GM21360 (cell line): ENCODE measurements around the gene GPR42.
"Not testable (repeated sequence)": the region's sequence is repeated elsewhere in the genome, so short reads cannot be mapped to it uniquely, and the experiment has no call there.

Source experiments
- ATAC-seq: cut with Tn5 transposase; IDR thresholded peaks from one replicate; pipeline ENCODE4 v1.9.1; 2021; ENCODE audit warnings: mild to moderate bottlenecking, moderate library complexity; ENCODE audit not compliant: unreplicated experiment

Gene GPR42

DNA sequence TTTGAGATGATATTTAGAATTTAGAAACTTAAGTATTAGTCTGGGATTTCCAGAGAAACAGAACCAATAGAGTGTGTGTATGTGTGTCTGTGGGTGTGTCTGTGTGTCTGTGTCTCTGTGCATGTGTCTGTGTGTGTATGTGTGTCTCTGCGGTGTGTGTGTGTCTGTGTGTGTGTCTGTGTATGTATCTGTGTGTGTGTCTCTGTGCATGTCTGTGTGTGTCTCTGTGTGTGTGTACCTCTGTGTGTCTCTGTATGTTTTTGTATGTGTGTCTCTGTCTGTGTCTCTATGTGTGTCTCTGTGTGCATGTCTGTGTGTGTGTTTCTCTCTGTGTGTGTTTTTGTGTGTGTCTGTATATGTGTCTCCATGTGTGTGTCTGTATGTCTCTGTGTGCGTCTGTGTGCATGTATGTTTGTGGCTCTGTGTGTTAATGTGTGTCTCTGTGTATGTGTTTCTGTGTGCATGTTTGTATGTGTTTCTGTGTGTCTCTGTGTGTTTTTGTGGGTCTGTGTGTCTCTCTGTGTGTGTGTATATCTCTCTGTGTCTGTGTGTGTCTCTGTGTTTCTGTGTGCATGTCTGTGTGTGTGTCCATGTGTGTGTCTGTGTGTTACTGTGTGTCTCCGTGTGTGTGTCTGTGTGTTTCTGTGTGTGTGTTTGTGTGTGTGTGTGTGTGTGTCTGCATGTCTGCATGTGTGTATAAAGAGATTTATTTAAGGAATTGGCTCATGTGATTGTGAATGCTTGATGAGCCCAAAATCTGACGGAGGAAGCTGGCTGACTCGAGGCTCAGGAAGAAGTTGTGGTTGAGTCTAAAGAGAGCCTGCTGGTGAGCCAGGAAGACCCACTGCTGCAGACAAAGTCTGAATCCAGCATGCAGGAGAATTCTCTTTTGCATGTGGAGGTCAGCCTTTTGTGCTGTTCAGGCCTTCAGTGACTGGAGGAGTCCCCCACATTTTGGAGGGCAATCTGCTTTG, 22.2 kb downstream of the GPR42 start:
- no peak for ATAC-seq

DNA sequence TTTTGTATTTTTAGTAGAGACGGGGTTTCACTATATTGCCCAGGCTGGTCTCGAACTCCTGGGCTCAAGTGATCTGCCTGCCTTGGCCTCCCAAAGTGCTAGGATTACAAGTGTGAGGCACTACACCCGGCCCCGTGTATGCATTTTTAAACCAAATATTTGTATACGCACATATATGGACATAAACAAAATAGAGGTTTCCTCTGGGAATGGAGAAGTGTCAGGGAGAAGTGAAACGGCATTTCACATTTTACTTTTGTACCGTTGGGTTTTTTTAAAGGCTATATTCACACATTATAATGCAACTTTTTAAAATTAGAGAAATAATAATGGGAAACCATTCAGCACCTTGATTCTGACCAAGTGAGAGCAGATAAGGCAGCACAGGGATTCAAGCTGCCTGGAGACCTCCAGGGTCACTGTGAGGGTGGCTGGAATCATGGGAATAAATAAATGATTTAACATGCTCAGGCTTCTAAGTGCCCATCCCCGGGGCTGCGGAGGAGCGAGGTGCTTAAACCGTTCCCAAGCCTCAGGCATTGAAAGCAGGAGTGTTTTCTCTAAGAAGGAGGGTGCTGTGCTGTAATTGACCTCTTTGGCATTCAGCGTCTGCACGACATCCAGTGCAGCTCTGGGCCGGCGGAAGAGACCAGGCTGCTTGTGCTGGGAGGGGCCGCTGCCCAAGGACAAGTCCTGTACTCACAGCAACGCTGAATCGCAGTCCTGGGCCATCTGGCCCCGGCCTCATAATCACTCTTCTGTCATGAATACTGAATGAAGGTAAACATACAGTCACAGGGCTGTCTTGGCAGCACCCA, 24.7 kb downstream of the GPR42 start:
- no peak for ATAC-seq

DNA sequence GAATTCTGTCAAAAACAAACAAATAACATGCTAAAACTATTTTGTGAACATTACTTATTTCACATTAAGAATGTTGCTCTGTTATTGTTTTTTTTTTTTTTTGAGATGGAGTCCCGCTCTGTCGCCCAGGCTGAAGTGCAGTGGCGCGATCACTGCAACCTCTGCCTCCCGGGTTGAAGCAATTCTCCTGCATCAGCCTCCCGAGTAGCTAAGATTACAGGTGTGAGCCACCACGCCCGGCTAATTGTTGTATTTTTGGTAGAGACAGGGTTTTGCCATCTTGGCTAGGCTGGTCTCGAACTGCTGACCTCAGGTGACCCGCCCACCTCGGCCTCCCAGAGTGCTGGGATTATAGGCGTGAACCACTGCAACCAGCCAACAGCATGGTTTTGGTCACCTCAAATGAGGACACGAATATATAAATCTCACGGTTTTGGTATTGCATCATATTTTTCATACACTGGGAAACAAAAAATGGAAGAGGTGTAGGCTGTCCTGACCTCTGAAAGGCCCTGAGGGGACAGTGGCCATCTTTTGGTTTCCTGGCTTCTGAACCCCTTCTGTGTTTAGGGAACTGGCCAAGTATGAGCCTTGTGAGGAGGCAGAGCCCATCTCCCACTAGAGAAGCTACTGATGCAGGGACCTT, 25.5 kb downstream of the GPR42 start:
- no peak for ATAC-seq

DNA sequence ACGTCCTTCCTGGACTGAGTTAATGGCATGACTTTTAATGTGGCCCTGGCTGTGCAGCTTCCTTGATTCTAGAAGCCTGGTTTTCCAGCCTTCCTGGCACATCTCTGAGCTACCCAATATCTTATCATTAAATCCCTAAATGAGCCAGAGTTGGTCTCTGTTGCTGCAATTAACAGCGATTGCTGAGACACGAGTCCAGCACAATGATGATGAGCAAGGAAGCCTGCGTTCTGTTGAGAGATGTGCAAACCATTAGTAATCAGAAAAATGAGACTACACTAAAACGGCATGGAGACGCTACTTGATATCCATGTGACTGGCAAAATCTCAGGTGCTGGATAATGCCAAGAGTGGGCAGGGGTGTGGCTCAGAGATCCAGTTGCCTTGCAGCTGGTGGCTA, 26.2 kb downstream of the GPR42 start:
- ATAC-seq = no peak

DNA sequence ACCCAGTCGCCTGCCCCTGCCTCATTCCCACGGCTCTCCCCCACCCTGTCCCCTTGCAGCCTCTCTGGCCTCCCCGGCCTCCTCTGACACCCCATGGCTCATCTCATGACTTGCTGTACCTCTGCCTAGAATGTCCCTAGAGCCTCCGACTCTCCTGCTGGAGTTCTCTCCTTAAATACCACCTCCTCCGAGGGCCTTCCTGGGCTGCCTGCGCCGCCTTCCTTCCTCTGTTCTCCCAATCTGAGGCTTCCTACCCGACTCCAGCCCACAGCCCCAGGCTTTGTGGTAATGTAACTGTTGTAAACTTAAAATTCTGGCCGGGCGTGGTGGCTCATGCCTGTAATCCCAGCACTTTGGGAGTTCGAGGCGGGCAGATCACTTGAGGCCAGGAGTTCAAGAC, 27.7 kb downstream of the GPR42 start:
- no peak for ATAC-seq

DNA sequence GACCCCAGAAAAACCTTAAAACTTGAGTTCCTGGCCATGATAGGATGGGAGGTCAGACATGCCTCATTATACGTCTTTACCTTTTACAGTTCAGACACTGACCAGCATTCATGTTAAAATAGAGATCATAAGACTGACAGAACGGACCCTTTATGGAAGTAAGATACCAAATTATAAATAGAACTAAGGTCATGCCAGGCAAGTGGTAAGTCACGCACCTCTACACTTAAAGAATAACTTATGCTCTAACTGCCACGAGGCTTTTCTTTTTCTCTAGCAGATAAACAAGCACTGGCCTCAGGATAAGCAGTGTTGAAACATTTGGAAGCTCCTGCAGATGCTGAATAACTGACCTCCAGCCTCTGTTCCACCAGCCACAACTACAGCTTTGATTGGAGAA, 28.4 kb downstream of the GPR42 start:
- ATAC-seq = no peak

DNA sequence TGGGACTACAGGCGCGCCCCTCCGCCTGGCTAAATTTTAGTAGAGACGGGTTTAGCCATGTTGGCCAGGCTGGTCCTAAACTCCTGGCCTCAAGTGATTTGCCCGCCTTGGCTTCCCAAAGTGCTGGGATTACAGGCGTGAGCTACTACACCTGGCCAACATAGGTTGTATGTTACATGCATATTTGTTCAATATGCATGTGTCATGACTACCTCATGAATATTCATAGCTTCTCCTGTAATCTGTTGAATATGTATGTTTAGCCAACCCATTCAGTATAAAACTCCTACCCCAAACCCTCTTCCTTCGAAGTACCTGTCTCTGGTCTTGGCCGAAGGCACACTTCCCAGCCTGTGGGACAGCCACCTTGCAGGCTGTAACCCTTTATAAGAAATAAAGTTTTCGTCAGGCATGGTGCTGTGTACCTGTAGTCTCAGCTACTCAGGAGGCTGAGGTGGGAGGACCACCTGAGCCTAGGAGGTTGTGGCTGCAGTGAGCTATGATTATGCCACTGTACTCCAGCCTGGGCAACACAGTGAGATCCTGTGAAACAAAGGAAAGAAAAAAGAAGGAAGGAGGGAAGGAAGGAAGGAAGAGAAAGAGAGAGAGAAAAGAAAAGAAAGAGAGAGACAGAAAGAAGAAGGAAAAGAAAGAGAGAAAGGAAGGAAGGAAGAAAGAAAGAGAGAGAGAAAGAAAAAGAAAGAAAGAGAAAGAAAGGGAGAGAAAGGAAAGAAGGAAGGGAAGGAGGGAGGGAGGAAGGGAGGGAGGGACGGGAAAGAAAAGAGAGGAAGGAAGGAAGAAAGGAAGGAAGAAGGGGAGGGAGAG, 29.3 kb downstream of the GPR42 start:
- ATAC-seq = no peak

DNA sequence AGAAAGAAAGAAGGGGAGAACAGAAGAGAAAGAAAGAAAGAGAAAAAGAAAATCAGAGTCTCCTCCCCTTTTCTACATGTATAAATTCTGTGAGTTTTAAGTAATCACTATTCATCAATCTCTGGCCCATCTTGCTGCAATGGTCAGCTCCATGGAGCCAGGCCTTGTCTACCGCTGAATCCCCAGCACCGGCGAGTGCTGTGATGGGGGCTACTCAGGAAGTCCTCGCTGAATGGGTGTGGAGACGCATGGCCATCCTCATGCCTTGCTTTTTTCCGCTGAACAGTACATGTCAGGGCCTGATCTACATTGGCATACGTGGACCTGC, 29.9 kb downstream of the GPR42 start:
- no peak for ATAC-seq

DNA sequence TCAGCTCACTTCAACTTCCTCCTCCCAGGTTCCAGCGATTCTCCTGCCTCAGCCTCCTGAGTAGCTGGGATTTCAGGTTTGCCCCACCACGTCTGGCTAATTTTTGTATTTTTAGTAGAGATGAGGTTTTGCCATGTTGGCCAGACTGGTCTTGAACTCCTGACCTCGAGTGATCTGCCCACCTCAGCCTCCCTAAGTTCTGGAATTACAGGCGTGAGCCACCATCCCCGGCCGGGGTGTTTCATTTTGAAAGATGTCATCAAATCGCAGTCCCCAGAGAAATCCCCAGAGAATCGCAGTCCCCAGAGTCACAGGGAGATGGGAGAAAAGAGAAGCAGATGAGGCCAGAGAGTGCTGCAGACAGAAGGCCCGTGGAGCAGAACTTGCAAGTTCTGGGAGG, 30.5 kb downstream of the GPR42 start:
- ATAC-seq = not testable (repeated sequence)

DNA sequence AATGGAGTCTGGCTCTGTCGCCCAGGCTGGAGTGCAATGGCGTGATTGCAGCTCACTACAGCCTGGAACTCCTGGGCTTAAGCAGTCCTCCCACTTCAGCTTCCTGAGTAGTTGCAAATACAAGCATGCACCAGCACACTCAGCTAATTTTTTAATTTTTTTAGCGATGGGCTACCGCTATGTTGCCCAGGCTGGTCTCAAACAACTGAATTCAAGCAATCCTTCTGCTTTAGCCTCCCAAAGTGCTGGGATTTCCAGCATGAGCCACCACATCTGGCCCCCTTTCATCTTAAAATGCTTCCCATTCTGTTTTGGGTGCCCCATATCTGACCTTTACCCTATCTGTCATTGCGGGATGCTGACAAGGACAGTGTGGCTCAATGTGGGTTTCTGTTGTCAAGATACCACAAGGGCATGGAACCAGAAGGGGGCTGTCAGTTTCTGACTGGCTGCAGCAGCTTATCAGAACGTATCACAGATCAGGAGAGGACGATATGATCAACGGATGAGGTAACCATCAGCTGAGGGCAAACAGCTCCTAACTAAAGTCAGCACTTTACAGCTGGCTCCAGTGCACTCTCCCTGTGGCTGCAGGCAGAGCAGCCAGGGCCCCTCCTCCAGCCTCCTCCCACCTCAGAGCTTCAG, 32.4 kb downstream of the GPR42 start:
- ATAC-seq = no peak

DNA sequence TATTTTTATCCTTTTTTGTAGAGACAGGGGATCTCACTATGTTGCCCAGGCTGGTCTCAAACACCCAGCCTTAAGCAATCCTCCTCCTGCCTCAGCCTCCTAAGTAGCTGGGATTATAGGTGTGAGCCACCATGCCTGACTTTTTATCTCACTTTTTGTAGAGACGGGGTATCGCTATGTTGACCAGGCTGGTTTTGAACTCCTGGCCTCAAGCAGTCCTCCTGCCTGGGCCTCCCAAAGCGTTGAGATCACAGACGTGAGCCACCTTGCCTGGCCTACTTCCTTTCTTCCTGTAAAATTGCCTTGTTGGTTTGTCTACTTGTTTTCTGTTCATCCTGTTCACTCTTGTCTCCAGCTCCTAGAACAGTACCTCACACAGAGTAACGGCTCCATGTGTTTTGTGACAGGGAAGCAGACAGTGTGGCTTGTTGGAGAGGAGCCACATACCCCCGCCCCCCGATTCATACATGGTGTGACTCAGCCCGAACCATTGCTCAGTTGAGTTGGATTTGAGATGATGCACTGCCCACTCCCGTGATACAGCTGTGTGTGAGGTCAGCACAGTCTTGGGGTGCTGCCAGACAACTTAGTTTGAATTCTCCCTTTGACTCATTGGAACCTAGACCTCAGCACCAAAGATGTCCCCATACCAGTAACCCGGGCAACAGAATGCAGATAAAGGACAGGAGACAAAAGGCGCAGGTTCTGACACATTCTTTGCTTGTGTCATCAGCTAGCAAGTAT, 34.2 kb downstream of the GPR42 start:
- no peak for ATAC-seq

DNA sequence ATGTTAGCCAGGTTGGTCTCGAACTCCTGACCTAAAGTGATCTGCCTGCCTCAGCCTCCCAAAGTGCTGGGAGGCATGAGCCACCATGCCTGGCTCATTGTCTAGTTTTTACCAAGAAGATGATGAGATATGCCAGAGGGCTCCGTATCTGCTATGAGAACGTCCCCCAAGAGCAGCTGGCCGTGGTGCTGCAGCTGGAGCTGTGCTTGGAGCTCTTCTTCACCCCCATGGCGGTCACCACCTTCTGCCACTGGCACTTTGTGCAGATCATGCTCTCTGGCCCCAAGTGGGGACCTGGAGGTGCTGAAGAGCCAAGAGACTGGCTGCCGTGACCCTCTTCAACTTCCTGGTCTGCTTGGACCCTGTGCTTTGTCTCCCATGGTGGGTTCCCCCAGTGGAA, 36.8 kb downstream of the GPR42 start:
- no peak for ATAC-seq

DNA sequence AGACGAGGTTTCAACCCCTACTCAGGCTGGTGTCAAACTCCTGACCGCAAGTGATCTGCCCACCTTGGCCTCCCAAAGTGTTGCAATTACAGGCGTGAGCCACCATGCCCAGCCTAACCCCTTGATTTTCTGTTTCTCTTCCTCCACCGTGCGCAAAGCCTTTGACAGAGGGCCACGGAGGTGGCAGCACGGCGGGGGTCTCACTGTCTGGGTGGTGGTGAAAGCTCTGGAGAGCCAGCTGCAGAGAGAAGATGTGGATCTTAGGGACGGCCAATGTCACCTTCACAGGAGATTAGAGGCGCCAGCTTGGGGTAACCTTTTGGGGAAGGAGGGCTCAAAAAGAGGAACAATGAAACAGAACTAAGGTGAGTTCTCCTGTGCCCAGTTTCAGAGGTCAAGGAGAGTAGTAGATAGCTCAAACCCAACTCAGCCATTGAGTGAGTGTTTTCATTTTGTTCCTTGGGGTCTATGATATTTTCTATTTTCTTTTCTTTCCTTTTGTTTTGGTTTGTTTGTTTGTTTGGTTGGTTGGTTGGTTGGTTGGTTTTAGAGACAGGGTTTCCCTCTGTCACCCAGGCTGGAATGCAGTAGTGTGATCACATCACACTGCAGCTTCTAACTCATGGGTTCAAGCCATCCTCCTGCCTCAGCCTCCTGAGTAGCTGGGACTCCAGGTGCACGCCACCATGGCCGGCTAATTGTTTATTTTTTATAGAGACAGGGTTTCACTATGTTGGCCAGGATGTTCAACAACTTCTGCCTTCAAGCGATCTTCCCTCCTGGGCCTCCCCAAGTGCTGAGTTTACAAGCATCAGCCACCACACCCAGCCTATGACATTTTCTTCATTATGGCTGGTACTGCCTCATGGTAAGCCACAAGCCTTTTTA, 37.7 kb downstream of the GPR42 start:
- no peak for ATAC-seq

DNA sequence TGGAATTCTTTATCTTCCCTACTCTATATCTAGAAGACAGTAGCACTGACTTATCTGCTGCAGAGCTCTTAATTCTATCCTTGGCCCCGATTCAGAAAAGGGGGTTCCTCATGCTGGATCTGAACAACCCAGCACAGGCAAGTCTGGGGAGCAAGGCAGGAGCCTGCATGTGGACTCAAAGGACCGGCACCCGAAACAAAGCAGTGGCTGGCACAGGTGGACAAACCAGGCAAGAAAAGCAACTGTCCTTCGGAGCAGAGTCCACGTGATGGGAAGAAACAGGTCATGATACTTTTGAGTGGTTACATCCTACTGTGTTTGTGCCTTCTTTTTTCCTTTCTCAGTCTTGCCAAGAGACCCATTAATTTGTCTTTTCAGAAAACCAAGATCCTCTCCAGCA, 38.3 kb downstream of the GPR42 start:
- ATAC-seq = no peak

DNA sequence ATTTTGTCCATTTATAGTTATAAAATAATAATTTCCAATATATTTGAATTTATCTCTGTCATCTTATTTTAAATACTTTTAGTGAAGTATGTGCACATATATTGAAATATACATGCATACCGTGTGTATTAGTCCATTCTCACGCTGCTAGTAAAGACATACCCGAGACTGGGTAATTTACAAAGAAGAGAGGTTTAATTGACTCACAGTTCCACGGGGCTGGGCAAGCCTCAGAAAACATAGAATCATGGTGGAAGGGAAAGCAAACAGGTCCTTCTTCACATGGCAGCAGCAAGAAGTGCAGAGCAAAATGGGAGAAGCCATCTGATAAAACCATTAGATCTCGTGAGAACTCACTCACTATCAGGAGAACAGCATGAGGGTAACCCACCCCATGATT, 39.6 kb downstream of the GPR42 start:
- no peak for ATAC-seq

DNA sequence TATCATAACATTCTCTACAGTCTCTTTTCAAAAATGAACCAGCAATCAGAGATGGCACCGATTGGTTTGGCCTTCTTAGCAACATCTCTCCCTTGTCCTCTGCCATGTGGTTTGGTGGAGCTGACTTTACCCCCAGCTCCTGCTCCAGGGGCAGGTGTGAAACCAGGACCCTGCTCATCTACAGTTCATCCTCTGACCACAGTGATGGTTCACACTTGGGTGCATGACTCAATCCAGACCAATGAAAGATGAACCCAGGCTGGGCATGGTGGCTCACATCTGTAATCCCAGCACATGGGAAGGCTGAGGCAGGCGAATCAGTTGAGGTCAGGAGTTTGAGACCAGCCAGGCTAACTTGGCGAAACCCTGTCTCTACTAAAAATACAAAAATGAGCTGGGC, 43.6 kb downstream of the GPR42 start:
- no peak for ATAC-seq

DNA sequence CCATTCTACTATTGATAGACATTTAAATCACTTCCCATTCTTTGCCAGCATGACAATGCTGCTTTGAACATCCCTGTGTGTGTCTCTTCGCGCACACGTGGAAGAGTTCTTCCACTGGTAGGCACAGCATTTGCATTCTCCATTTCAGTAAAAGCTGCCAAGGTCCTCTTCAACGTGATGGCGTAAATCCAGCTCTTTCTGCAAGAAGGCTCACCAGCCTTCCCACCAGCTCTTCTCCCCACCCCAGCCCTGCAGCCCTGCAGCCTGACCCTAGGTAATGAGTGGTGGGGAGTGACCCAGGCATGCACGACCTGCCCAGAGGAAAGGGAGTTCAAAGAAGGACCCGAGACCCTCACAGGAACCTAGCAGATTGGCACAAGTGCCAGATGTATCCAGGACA, 45.5 kb downstream of the GPR42 start:
- no peak for ATAC-seq

DNA sequence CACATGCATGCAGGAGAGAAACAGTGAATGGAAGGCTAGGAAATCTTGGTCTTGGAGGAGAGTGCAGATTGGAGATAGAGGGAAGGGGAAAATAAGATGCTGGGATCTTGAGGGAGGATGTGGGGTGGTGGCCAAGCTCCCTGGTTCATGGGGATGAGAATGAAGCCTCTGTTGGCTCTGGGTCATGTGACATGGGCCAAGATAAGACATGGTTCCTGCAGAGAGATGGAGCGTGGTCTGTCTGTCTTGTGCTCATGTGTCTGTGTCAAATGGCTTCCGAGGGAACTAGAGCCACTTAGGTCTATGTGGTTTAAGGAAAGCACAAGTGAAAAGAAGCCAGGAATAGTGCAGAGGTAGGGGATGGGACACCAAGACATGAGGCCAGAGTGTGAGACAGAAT, 46.4 kb downstream of the GPR42 start:
- no peak for ATAC-seq
